Testis (tissue), 3 donors: ENCODE results near the gene SUN1. TPM values are rescaled to one million over a fixed set of nuclear protein-coding genes. Genes with fewer than 3 reads are reported as not detected.
A peak's percentile ranks its signal among the peaks of the same experiment; 100 is the strongest.

ENCODE experiments used
- DNase-seq: peaks from one replicate; pipeline ENCODE4 v3.0.0-alpha.2; 2019
- H3K27ac ChIP-seq, 2 donors: fragments of 200-600 bp; sonication (generic); one replicate each; pipeline ENCODE4 v1.5.1; 2019
- H3K27me3 ChIP-seq: fragments of 200-600 bp; sonication (generic); one replicate; pipeline ENCODE4 v1.5.1; 2019
- H3K36me3 ChIP-seq: fragments of 200-600 bp; sonication (generic); one replicate; pipeline ENCODE4 v1.5.1; 2017; ENCODE audit warnings: low read depth; ENCODE audit errors: missing control alignments
- H3K4me1 ChIP-seq: fragments of 200-600 bp; sonication (generic); one replicate; pipeline ENCODE4 v1.5.1; 2019
- H3K4me3 ChIP-seq, 2 donors: fragments of 200-600 bp; sonication (generic); one replicate each; pipeline ENCODE4 v1.5.1; 2017 to 2019
- H3K9me3 ChIP-seq: fragments of 200-600 bp; sonication (generic); one replicate; pipeline ENCODE4 v1.5.1; 2017
- POLR2A ChIP-seq: fragments of 450-650 bp; IDR thresholded peaks from one replicate; pipeline ENCODE4 v1.6.1; 2017; ENCODE audit warnings: antibody characterized with exemption, mild to moderate bottlenecking, moderate library complexity
- WGBS, 2 donors: methylation state at CpG; one replicate each; pipeline ENCODE4 v1.1.5; 2018; 5-methylcytosine and 5-hydroxymethylcytosine counted together
- intact Hi-C: fragments of 100-400 bp; cut with DNase I; formaldehyde crosslinking; loops from one replicate; pipeline ENCODE4 v1.15.1; 2023; ENCODE audit warnings: low total_unique reads
- polyA plus RNA-seq: library from polyadenylated mRNA; stranded (reverse); fragments of 350-450 nt; fragmentation: Illumina TruSeq; extraction: RNeasy Lipid Tissue Mini Kit (QIAGEN cat#74804); gene quantifications from one replicate; pipeline ENCODE4 v1.2.3, GENCODE V29; 2014; ENCODE audit warnings: low read depth, low replicate concordance; ENCODE audit not compliant: insufficient read depth
- total RNA-seq, 2 donors: library from RNA; depleted of rRNA; stranded (reverse); fragments of >200 nt; gene quantifications; one replicate each; pipeline ENCODE4 v1.2.3, GENCODE V29; 2016
- TF ChIP-seq, protein P1 (sequence below), 3 experiments: fragments of 450-650 bp in 2 of 3; fragments of 200-600 bp in 1 of 3; sonication (generic) in 1 of 3; IDR thresholded peaks; one replicate each; pipeline ENCODE4 v1.5.1; 2016 to 2019; ENCODE audit warnings: antibody characterized with exemption in 3 of 3, mild to moderate bottlenecking in 2 of 3, moderate library complexity in 1 of 3

SUN1 gene
- total and polyA plus RNA-seq, 3 donors from 2014 or later: 167 to 213 (median 173) TPM

DNA sequence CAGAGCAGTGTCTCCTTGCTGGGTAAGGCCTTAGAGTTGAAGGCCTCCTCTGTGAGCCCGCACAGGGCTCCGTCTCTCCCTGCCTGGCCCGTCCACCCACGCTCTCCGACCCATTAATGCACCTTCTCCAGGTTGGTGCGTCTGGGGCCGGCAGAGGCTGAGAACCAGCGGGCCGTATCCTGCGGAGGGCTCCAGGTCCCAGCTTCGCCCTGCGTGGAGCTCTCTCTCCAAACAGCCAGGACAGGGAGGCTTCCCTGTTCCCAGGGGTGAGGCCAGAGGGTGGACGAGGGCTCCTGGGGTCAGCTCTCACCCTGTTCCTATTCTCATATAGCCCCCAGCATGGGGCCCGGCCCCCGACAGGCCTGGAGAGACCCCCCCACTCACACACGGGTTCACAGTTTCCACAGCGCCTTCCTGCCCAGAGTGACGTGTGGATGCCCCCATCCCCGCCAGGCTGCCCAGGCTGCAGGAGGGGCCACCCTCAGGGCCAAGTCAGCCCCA, 78.7 kb downstream of the SUN1 start:
- intact Hi-C loops: no loop called here
- no peaks in the 10 kb centered on the region for H3K27me3 ChIP-seq
- no peak for DNase-seq
- H3K36me3 ChIP-seq: no peaks in the 10 kb centered on the region
- peaks cover 9% of the 10 kb centered on the region for H3K4me1 ChIP-seq
- no peak overlapping the region for H3K27ac ChIP-seq
- 82 to 83% methylated on average over 7 to 19 of the region's 19 CpGs for WGBS, 2 donors
- H3K9me3 ChIP-seq: no peaks in the 10 kb centered on the region
- no peak for TF ChIP-seq POLR2A
- TF ChIP-seq, protein P1, sequence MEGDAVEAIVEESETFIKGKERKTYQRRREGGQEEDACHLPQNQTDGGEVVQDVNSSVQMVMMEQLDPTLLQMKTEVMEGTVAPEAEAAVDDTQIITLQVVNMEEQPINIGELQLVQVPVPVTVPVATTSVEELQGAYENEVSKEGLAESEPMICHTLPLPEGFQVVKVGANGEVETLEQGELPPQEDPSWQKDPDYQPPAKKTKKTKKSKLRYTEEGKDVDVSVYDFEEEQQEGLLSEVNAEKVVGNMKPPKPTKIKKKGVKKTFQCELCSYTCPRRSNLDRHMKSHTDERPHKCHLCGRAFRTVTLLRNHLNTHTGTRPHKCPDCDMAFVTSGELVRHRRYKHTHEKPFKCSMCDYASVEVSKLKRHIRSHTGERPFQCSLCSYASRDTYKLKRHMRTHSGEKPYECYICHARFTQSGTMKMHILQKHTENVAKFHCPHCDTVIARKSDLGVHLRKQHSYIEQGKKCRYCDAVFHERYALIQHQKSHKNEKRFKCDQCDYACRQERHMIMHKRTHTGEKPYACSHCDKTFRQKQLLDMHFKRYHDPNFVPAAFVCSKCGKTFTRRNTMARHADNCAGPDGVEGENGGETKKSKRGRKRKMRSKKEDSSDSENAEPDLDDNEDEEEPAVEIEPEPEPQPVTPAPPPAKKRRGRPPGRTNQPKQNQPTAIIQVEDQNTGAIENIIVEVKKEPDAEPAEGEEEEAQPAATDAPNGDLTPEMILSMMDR (IDR thresholded peaks at IDR 0.05): no peak
- H3K4me3 ChIP-seq: no peak overlapping the region

DNA sequence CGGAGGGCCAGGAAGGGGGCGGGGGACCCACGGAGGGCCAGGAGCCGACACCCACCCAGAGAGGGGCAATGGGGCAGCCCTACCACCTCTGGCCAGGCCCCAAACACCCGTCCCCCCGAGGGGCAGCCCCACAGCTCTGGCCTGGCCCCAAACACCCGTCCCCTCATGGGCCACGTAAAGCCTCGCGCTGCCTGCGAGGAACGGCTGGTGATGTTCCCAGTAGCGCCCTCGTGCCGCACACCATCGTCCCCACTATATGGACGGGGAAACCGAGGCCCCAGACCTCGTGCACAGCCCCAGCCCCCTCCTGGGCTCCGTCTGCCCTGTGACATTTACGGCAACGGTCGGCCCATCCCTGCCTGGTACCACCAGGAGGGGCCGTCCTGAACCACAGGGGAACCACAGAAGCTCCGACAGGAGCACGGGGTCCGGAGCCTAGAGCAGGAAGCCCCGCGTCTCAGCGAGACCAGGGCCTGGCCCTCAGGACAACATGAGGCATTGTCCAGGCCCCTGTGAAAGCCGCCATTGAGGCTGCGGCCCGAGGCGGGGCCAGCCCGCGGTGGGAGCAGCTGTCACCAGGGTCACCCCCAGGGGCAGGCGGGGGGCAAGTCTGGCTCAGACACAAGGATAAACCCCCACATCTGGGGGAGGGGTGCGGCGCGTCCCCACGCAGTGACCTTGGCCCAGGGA, 79.7 kb downstream of the SUN1 start:
- Histone ChIP-seq H3K36me3 (no peaks in the 10 kb centered on the region), H3K27me3 (no peaks in the 10 kb centered on the region), H3K9me3 (no peaks in the 10 kb centered on the region), H3K27ac (no peak overlapping the region), H3K4me1 (peaks cover 12% of the 10 kb centered on the region), H3K4me3 (no peak overlapping the region)
- DNase-seq: no peak
- intact Hi-C loops: no loop called here
- WGBS, 2 donors: 89 to 94% methylated on average over 13 to 39 of the region's 41 CpGs
- TF ChIP-seq, protein P1 (IDR thresholded peaks at IDR 0.05): no peak
- no peak for TF ChIP-seq POLR2A

DNA sequence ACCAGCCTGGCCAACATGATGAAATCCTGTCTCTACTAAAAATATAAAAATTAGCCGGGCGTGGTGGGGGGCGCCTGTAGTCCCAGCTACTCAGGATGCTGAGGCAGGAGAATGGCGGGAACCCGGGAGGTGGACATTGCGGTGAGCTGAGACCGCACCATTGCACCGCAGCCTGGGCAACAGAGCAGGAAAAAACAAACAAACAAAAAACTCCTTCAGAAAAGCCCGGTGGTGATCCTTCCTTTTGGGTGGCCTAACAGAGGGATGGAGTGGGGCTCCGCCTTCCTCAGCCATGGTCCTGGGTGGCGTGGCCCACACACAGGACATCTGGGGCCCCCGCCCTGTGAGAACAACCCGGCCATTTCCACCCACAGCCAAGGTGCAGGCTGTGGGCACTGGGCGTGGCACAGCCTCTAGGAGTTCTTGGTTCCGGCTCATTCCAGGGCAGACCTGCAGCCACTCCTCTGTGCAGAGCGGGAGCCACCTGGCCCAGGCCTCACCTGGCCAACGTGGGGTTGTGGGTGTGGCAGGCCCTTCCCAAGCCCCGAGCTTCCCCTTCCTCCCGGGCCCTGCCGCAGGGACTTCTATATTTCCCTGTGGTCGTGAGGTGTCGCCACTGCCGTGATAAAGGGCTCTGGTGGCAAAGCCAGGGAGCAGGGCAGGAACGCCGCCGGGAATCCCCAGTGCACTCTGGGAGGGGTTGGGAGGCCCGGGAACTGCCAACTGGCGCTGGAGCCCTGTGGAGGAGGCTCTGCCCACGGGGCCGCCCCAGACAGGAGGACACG, 81.7 kb downstream of the SUN1 start:
- Histone ChIP-seq H3K9me3 (no peaks in the 10 kb centered on the region), H3K4me1 (peaks cover 3% of the 10 kb centered on the region), H3K27me3 (no peaks in the 10 kb centered on the region), H3K4me3 (no peak overlapping the region), H3K36me3 (no peaks in the 10 kb centered on the region), H3K27ac (no peak overlapping the region)
- intact Hi-C loops: no loop called here
- DNase-seq: peak; percentile 53
- TF ChIP-seq POLR2A: no peak
- TF ChIP-seq, protein P1 (IDR thresholded peaks at IDR 0.05): no peak
- 70 to 92% methylated on average over 10 to 30 of the region's 31 CpGs for WGBS, 2 donors

DNA sequence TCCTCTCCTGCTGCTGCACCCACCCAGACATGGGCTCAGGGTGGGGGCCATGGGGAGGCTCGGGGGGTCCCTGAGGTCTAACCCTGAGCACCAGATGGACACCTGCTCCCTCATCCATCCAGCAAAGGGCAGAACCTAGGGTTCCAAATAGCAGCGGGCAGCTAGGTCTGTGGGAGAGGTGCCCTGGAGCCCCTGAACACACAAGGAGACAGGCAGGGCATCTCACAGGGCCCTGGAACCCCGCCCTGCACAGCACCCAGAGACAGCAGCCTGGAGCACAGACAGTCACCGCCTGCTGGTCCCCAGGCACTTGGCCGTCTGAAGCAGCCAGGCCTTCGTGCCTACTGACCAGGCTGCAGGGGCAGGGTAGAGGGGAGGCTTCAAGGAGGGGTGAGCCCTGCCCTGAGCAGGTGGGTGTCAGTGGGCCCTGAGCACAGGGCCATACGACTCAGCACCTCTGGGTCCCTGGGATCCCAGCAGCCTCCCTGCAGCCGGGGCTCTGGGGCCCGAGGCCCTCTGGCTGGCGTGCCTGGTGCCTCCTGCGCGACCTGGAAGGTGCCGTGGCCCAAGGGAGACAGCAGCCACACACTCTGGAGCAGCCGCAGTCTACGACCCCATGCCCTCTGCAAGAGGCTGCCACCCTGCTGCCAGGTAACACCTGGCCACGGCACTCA, 82.4 kb downstream of the SUN1 start:
- WGBS, 2 donors: 76 to 85% methylated on average over 5 to 10 of the region's 16 CpGs
- Histone ChIP-seq H3K27me3 (no peaks in the 10 kb centered on the region), H3K36me3 (no peaks in the 10 kb centered on the region), H3K4me3 (no peak overlapping the region), H3K4me1 (peaks cover 3% of the 10 kb centered on the region), H3K9me3 (no peaks in the 10 kb centered on the region), H3K27ac (no peak overlapping the region)
- intact Hi-C loops: no loop called here
- TF ChIP-seq, protein P1 (IDR thresholded peaks at IDR 0.05): no peak
- TF ChIP-seq POLR2A: no peak
- DNase-seq: no peak
